WTC11 (cell line): ENCODE measurements around the gene ELF5. TPM values are rescaled to one million over a fixed set of nuclear protein-coding genes. Genes with fewer than 3 reads are reported as not detected.

Experiments
- ATAC-seq: fragments of 200-7000 bp; cut with Tn5 transposase; 2 replicates; pipeline ENCODE4 v1.10.0; 2021; ENCODE audit warnings: mild to moderate bottlenecking, moderate library complexity
- CTCF ChIA-PET: fragments of 300-600 bp; sonication (Branson Sonifier 250); formaldehyde crosslinking; loops from one replicate; lab custom pipeline; 2021; ENCODE audit warnings: antibody characterized with exemption; lab: Charles Lee
- POLR2A ChIA-PET: fragments of 350-600 bp; sonication (Branson Sonifier 250); formaldehyde crosslinking; loops from one replicate; lab custom pipeline; 2021; ENCODE audit warnings: antibody characterized with exemption; lab: Charles Lee
- DNase-seq: peaks from one replicate; pipeline ENCODE4 v3.0.0; 2021; ENCODE audit warnings: low spot score
- H3K27ac Mint-ChIP-seq: 2 replicates; pipeline ENCODE4 v1.8.0; 2021; ENCODE audit warnings: mixed read lengths
- H3K27me3 Mint-ChIP-seq: 2 replicates; pipeline ENCODE4 v1.8.0; 2021; ENCODE audit warnings: low read depth, mild to moderate bottlenecking, moderate library complexity, mixed read lengths
- H3K36me3 Mint-ChIP-seq: 2 replicates; pipeline ENCODE4 v1.8.0; 2021; ENCODE audit warnings: mixed read lengths
- H3K4me1 Mint-ChIP-seq: 2 replicates; pipeline ENCODE4 v1.8.0; 2022; ENCODE audit warnings: mixed read lengths
- H3K4me3 Mint-ChIP-seq: 2 replicates; pipeline ENCODE4 v1.8.0; 2021; ENCODE audit warnings: mild to moderate bottlenecking, moderate library complexity, mixed read lengths
- H3K9me3 Mint-ChIP-seq: 2 replicates; pipeline ENCODE4 v1.8.0; 2021; ENCODE audit warnings: mixed read lengths
- ETV6 ChIP-seq: sonication (generic); formaldehyde crosslinking; IDR thresholded peaks from 2 replicates; pipeline ENCODE4 v1.8.1; 2022; ENCODE audit warnings: mild to moderate bottlenecking, missing genetic modification reagents
- FOXJ3 ChIP-seq: sonication (generic); formaldehyde crosslinking; IDR thresholded peaks from 2 replicates; pipeline ENCODE4 v1.9.0; 2021; ENCODE audit warnings: missing genetic modification reagents, mild to moderate bottlenecking, borderline replicate concordance
- OVOL2 ChIP-seq: fragments of 250-450 bp; sonication (Bioruptor Pico); IDR thresholded peaks from 2 replicates; pipeline ENCODE4 v1.9.0; 2021; ENCODE audit warnings: mild to moderate bottlenecking, borderline replicate concordance
- SMAD4 ChIP-seq: sonication (generic); formaldehyde crosslinking; IDR thresholded peaks from 2 replicates; pipeline ENCODE4 v1.8.0; 2022; ENCODE audit warnings: mild to moderate bottlenecking, missing genetic modification reagents
- ZNF423 ChIP-seq: fragments of 250-450 bp; sonication (Bioruptor Pico); IDR thresholded peaks from 2 replicates; pipeline ENCODE4 v2.1.2; 2022; ENCODE audit warnings: mild to moderate bottlenecking, moderate library complexity
- total RNA-seq: library from RNA; stranded (reverse); gene quantifications from 3 replicates; pipeline ENCODE4 v1.2.3, GENCODE V29; 2021

The ELF5 gene
- total RNA-seq, 1 experiment from 2014 or later, result not detected

- Mint-ChIP-seq H3K36me3 (no peaks in the 10 kb centered on the region), H3K9me3 (no peaks in the 10 kb centered on the region), H3K27me3 (peaks cover 2% of the 10 kb centered on the region; the same call in 1 of the 2 replicates), H3K27ac (no peak overlapping the region), H3K4me1 (no peaks in the 10 kb centered on the region), H3K4me3 (no peak overlapping the region)
- DNase-seq (no peak), ATAC-seq (no peak)
- TF ChIP-seq ETV6 (CRISPR knock-in tag), result no peak
- TF ChIP-seq ZNF423 (CRISPR knock-in tag), result no peak
- CTCF ChIA-PET, result interaction anchor here (1.0 to 1.2 kb wide), 2 partner anchors 80 to 258 kb away, joined by 3 read pairs; partner anchors contain the start of gene ELF5
- POLR2A ChIA-PET, result interaction anchor here (0.6 kb wide), 1 partner anchor 34 kb away, joined by 4 read pairs; no protein-coding TSS in a partner anchor
Observed at GRCh38 chr11:34432822-34433221, 80.8 kb downstream of the ELF5 start.

GRCh38 chr11:34431979-34432378 is 81.6 kb downstream of the ELF5 start:
- H3K4me3 Mint-ChIP-seq, result no peak overlapping the region
- TF ChIP-seq SMAD4 (no peak), OVOL2 (no peak), FOXJ3 (CRISPR knock-in tag) (no peak)
- ATAC-seq (no peak), DNase-seq (no peak)
- no peaks in the 10 kb centered on the region for H3K4me1 Mint-ChIP-seq
- no peaks in the 10 kb centered on the region for H3K36me3 Mint-ChIP-seq
- ChIA-PET POLR2A (no interaction called here), CTCF (interaction anchor here (1.1 to 1.2 kb wide), 2 partner anchors 36 to 257 kb away, joined by 3 read pairs; no protein-coding TSS in a partner anchor)
- peaks cover 5% of the 10 kb centered on the region for H3K27me3 Mint-ChIP-seq
- H3K27ac Mint-ChIP-seq, result no peak overlapping the region
- H3K9me3 Mint-ChIP-seq, result no peaks in the 10 kb centered on the region

Other genes with a start within 250 kb of the ELF5 start
- 7.9 to 12.8 TPM (median 8.4 TPM) in 3 replicates for gene ABTB2, start 155.8 kb downstream of the ELF5 start, total RNA-seq
- gene CAT, start 74.9 kb downstream of the ELF5 start, total RNA-seq, result 9.3 to 13.2 TPM (median 11.5 TPM) in 3 replicates
- gene EHF, start 107.3 kb upstream of the ELF5 start, total RNA-seq, result 0.16 to 0.60 TPM (median 0.46 TPM) in 3 replicates